ENCODE measurements around the gene HOXC6. TPM values are rescaled to one million over a fixed set of nuclear protein-coding genes. Genes with fewer than 3 reads are reported as not detected.

The HOXC6 gene
- total and polyA plus RNA-seq, 12 donors = 0.03 to 0.36 (median 0.18) TPM; not detected in 6

DNA sequence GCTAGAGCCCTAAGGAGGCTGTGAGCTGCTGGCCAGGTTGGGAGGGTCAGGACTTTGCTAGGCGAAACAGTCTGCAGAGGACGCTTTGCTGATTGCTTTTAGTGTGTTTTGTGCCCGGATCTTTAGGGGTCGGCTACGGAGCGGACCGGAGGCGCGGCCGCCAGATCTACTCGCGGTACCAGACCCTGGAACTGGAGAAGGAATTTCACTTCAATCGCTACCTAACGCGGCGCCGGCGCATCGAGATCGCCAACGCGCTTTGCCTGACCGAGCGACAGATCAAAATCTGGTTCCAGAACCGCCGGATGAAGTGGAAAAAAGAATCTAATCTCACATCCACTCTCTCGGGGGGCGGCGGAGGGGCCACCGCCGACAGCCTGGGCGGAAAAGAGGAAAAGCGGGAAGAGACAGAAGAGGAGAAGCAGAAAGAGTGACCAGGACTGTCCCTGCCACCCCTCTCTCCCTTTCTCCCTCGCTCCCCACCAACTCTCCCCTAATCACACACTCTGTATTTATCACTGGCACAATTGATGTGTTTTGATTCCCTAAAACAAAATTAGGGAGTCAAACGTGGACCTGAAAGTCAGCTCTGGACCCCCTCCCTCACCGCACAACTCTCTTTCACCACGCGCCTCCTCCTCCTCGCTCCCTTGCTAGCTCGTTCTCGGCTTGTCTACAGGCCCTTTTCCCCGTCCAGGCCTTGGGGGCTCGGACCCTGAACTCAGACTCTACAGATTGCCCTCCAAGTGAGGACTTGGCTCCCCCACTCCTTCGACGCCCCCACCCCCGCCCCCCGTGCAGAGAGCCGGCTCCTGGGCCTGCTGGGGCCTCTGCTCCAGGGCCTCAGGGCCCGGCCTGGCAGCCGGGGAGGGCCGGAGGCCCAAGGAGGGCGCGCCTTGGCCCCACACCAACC, 1.5 kb downstream of the HOXC6 start:
- H3K27ac ChIP-seq = no peak overlapping the region
- DNase-seq (no peak), ATAC-seq (no peak)
- H3K27me3 ChIP-seq = peaks cover 66 to 100% (median 100%) of the 10 kb centered on the region in 7 donors
- H3K4me1 ChIP-seq = peaks cover 3 to 34% (median 12%) of the 10 kb centered on the region in 9 donors
- intact Hi-C loops (cut with DNase I) = loop anchor here in 1 of 10 donors (5.0 kb wide), 2 partner anchors 32 to 163 kb away; no protein-coding TSS in a partner anchor
- H3K4me3 ChIP-seq = no peak overlapping the region
- peaks cover 0 to 6% (median 0%) of the 10 kb centered on the region in 11 donors for H3K9me3 ChIP-seq
- WGBS, 2 donors = 20 to 24% methylated on average over 53 of the region's 53 CpGs
- TF ChIP-seq, protein P1, sequence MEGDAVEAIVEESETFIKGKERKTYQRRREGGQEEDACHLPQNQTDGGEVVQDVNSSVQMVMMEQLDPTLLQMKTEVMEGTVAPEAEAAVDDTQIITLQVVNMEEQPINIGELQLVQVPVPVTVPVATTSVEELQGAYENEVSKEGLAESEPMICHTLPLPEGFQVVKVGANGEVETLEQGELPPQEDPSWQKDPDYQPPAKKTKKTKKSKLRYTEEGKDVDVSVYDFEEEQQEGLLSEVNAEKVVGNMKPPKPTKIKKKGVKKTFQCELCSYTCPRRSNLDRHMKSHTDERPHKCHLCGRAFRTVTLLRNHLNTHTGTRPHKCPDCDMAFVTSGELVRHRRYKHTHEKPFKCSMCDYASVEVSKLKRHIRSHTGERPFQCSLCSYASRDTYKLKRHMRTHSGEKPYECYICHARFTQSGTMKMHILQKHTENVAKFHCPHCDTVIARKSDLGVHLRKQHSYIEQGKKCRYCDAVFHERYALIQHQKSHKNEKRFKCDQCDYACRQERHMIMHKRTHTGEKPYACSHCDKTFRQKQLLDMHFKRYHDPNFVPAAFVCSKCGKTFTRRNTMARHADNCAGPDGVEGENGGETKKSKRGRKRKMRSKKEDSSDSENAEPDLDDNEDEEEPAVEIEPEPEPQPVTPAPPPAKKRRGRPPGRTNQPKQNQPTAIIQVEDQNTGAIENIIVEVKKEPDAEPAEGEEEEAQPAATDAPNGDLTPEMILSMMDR (IDR thresholded peaks at IDR 0.05) = no peak
- H3K36me3 ChIP-seq = no peaks in the 10 kb centered on the region

DNA sequence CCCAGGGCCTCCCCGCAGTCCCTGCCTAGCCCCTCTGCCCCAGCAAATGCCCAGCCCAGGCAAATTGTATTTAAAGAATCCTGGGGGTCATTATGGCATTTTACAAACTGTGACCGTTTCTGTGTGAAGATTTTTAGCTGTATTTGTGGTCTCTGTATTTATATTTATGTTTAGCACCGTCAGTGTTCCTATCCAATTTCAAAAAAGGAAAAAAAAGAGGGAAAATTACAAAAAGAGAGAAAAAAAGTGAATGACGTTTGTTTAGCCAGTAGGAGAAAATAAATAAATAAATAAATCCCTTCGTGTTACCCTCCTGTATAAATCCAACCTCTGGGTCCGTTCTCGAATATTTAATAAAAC, 2.2 kb downstream of the HOXC6 start:
- Histone ChIP-seq H3K9me3 (peaks cover 0 to 6% (median 0%) of the 10 kb centered on the region in 11 donors), H3K27ac (no peak overlapping the region), H3K27me3 (peaks cover 71 to 100% (median 100%) of the 10 kb centered on the region in 7 donors), H3K4me1 (peaks cover 3 to 34% (median 12%) of the 10 kb centered on the region in 9 donors), H3K4me3 (peak overlapping the region in 1 of 10 donors; percentile 33), H3K36me3 (no peaks in the 10 kb centered on the region)
- ATAC-seq = no peak
- TF ChIP-seq, protein P1 (IDR thresholded peaks at IDR 0.05) = no peak
- intact Hi-C loops (cut with DNase I) = loop anchor here in 1 of 10 donors (5.0 kb wide), 2 partner anchors 33 to 162 kb away; no protein-coding TSS in a partner anchor
- DNase-seq = no peak
- WGBS, 2 donors = 39 to 46% methylated on average over 7 of the region's 7 CpGs

DNA sequence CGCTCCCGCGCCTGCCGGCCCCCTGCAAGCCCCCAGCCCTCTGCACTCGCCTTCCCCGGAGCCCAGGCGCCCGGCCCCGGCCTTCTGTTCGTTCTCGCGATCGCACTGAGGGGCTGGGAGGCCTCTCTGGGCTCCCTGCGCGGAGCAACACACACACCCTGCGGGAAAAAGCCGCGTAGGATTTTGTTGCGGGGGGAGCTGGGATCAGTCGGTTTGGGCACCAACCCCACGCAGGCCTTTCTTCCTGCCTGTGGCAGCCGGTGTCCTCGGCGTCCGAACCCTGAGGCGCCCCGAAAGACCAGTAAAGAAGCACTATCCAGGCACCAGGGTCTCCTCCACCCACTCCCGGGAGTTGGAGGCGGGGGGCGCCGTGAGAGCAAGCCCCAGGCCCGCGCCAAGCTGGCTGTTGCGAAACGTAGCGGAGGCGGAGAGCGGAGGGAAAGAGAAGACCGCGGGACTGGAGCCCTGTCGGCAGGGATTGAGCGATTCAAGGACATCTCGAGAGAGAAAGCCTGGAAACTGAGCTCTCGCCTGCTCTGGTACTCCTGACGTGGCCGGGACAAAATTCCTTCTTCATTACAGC, 2.7 kb downstream of the HOXC6 start:
- intact Hi-C loops (cut with DNase I) = loop anchor here in 1 of 10 donors (5.0 kb wide), 2 partner anchors 34 to 161 kb away; no protein-coding TSS in a partner anchor
- ATAC-seq = peak in 2 of 8 donors; percentile 11 to 15
- peaks cover 0 to 6% (median 0%) of the 10 kb centered on the region in 11 donors for H3K9me3 ChIP-seq
- no peaks in the 10 kb centered on the region for H3K36me3 ChIP-seq
- no peak for DNase-seq
- H3K4me3 ChIP-seq = peak overlapping the region in 3 of 10 donors; percentile 8 to 33 (median 18)
- 6 to 10% methylated on average over 46 of the region's 46 CpGs for WGBS, 2 donors
- H3K27ac ChIP-seq = no peak overlapping the region
- peaks cover 73 to 100% (median 100%) of the 10 kb centered on the region in 7 donors for H3K27me3 ChIP-seq
- H3K4me1 ChIP-seq = peaks cover 3 to 34% (median 12%) of the 10 kb centered on the region in 9 donors
- TF ChIP-seq, protein P1 (IDR thresholded peaks at IDR 0.05) = no peak

DNA sequence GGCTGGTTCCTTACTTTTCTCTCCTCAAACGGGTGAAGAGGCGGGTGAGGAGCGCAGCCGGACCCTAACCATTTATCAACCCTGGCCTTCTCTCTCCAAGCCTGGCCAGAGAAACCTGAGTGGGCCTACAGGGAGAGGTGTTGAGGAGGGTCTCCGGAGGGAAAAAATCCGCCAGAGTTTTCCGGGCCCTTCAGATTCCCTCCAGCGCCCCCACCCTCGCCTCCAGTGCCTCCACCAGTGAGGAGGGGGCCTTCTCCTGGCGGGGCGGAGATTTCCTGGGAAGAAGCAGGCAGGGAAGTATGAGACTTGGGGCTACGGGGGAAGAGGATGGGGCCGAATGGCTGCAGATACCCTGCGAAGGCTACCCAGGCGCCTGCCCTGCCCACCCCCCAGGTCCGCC, 3.2 kb downstream of the HOXC6 start:
- Histone ChIP-seq H3K36me3 (no peaks in the 10 kb centered on the region), H3K27ac (no peak overlapping the region), H3K27me3 (peaks cover 69 to 100% (median 100%) of the 10 kb centered on the region in 7 donors), H3K9me3 (peaks cover 0 to 6% (median 0%) of the 10 kb centered on the region in 11 donors), H3K4me1 (peaks cover 3 to 34% (median 12%) of the 10 kb centered on the region in 9 donors), H3K4me3 (no peak overlapping the region)
- TF ChIP-seq, protein P1 (IDR thresholded peaks at IDR 0.05) = no peak
- ATAC-seq (no peak), DNase-seq (no peak)
- intact Hi-C loops (cut with DNase I) = loop anchor here in 1 of 10 donors (5.0 kb wide), 2 partner anchors 34 to 161 kb away; no protein-coding TSS in a partner anchor
- 16 to 22% methylated on average over 16 of the region's 16 CpGs for WGBS, 2 donors
